WTC11 (cell line): ENCODE measurements around the gene EIF4E3. TPM values are rescaled to one million over a fixed set of nuclear protein-coding genes. Genes with fewer than 3 reads are reported as not detected.

Experiments
- ATAC-seq: fragments of 200-7000 bp; cut with Tn5 transposase; 2 replicates; pipeline ENCODE4 v1.10.0; 2021; ENCODE audit warnings: mild to moderate bottlenecking, moderate library complexity
- CTCF ChIA-PET: fragments of 300-600 bp; sonication (Branson Sonifier 250); formaldehyde crosslinking; loops from one replicate; lab custom pipeline; 2021; ENCODE audit warnings: antibody characterized with exemption; lab: Charles Lee
- POLR2A ChIA-PET: fragments of 350-600 bp; sonication (Branson Sonifier 250); formaldehyde crosslinking; loops from one replicate; lab custom pipeline; 2021; ENCODE audit warnings: antibody characterized with exemption; lab: Charles Lee
- DNase-seq: peaks from one replicate; pipeline ENCODE4 v3.0.0; 2021; ENCODE audit warnings: low spot score
- H3K27ac Mint-ChIP-seq: 2 replicates; pipeline ENCODE4 v1.8.0; 2021; ENCODE audit warnings: mixed read lengths
- H3K27me3 Mint-ChIP-seq: 2 replicates; pipeline ENCODE4 v1.8.0; 2021; ENCODE audit warnings: low read depth, mild to moderate bottlenecking, moderate library complexity, mixed read lengths
- H3K36me3 Mint-ChIP-seq: 2 replicates; pipeline ENCODE4 v1.8.0; 2021; ENCODE audit warnings: mixed read lengths
- H3K4me1 Mint-ChIP-seq: 2 replicates; pipeline ENCODE4 v1.8.0; 2022; ENCODE audit warnings: mixed read lengths
- H3K4me3 Mint-ChIP-seq: 2 replicates; pipeline ENCODE4 v1.8.0; 2021; ENCODE audit warnings: mild to moderate bottlenecking, moderate library complexity, mixed read lengths
- H3K9me3 Mint-ChIP-seq: 2 replicates; pipeline ENCODE4 v1.8.0; 2021; ENCODE audit warnings: mixed read lengths
- ARID4B ChIP-seq: sonication (generic); formaldehyde crosslinking; IDR thresholded peaks from 2 replicates; pipeline ENCODE4 v1.8.0; 2023; ENCODE audit warnings: missing genetic modification reagents, mild to moderate bottlenecking, borderline replicate concordance
- FOXP4 ChIP-seq: sonication (generic); formaldehyde crosslinking; IDR thresholded peaks from 2 replicates; pipeline ENCODE4 v1.8.0; 2022; ENCODE audit warnings: mild to moderate bottlenecking, missing genetic modification reagents
- GABPB1 ChIP-seq: sonication (generic); formaldehyde crosslinking; IDR thresholded peaks from 2 replicates; pipeline ENCODE4 v1.8.1; 2023; ENCODE audit warnings: mild to moderate bottlenecking, missing genetic modification reagents
- GRHL2 ChIP-seq: fragments of 250-450 bp; sonication (Bioruptor Pico); IDR thresholded peaks from 2 replicates; pipeline ENCODE4 v1.8.0; 2022; ENCODE audit warnings: mild to moderate bottlenecking, moderate library complexity; ENCODE audit not compliant: insufficient replicate concordance, severe bottlenecking
- HMGA2 ChIP-seq: fragments of 250-450 bp; sonication (Bioruptor Pico); IDR thresholded peaks from 2 replicates; pipeline ENCODE4 v1.4.0; 2021; ENCODE audit warnings: mild to moderate bottlenecking, moderate library complexity
- IRF1 ChIP-seq: sonication (generic); formaldehyde crosslinking; IDR thresholded peaks from 2 replicates; pipeline ENCODE4 v1.8.0; 2023; ENCODE audit warnings: missing genetic modification reagents
- MAX ChIP-seq: sonication (generic); formaldehyde crosslinking; IDR thresholded peaks from 2 replicates; pipeline ENCODE4 v1.8.0; 2022; ENCODE audit warnings: mild to moderate bottlenecking, missing genetic modification reagents
- MLX ChIP-seq: sonication (generic); formaldehyde crosslinking; IDR thresholded peaks from 2 replicates; pipeline ENCODE4 v1.8.1; 2023; ENCODE audit warnings: mild to moderate bottlenecking, missing genetic modification reagents, moderate library complexity
- MXD4 ChIP-seq: fragments of 250-450 bp; sonication (Bioruptor Pico); IDR thresholded peaks from 2 replicates; pipeline ENCODE4 v1.8.0; 2021; ENCODE audit warnings: mild to moderate bottlenecking, moderate library complexity, borderline replicate concordance
- NR2C2 ChIP-seq: sonication (generic); formaldehyde crosslinking; IDR thresholded peaks from 2 replicates; pipeline ENCODE4 v1.8.0; 2022; ENCODE audit warnings: mild to moderate bottlenecking, missing genetic modification reagents
- OVOL2 ChIP-seq: fragments of 250-450 bp; sonication (Bioruptor Pico); IDR thresholded peaks from 2 replicates; pipeline ENCODE4 v1.9.0; 2021; ENCODE audit warnings: mild to moderate bottlenecking, borderline replicate concordance
- RORB ChIP-seq: fragments of 250-450 bp; sonication (Bioruptor Pico); IDR thresholded peaks from 2 replicates; pipeline ENCODE4 v1.9.0; 2021; ENCODE audit warnings: mild to moderate bottlenecking
- SP1 ChIP-seq: sonication (generic); formaldehyde crosslinking; conservative IDR thresholded peaks from 2 replicates; pipeline ENCODE4 v1.8.1; 2022; ENCODE audit warnings: missing genetic modification reagents
- TCF7 ChIP-seq: sonication (generic); formaldehyde crosslinking; IDR thresholded peaks from 2 replicates; pipeline ENCODE4 v1.8.0; 2022; ENCODE audit warnings: mild to moderate bottlenecking, low read depth, missing genetic modification reagents, moderate library complexity
- TP53 ChIP-seq: sonication (generic); formaldehyde crosslinking; IDR thresholded peaks from 2 replicates; pipeline ENCODE4 v1.8.1; 2023; ENCODE audit warnings: mild to moderate bottlenecking, missing genetic modification reagents
- ZBTB43 ChIP-seq: sonication (generic); formaldehyde crosslinking; IDR thresholded peaks from 2 replicates; pipeline ENCODE4 v1.8.1; 2023; ENCODE audit warnings: mild to moderate bottlenecking, missing genetic modification reagents
- ZNF219 ChIP-seq: sonication (generic); formaldehyde crosslinking; IDR thresholded peaks from 2 replicates; pipeline ENCODE4 v1.8.0; 2023; ENCODE audit warnings: missing genetic modification reagents, mild to moderate bottlenecking, borderline replicate concordance
- ZNF317 ChIP-seq: sonication (generic); formaldehyde crosslinking; IDR thresholded peaks from 2 replicates; pipeline ENCODE4 v1.8.1; 2023; ENCODE audit warnings: low read depth, mild to moderate bottlenecking, moderate library complexity, missing genetic modification reagents, borderline replicate concordance
- ZNF512 ChIP-seq: sonication (generic); formaldehyde crosslinking; IDR thresholded peaks from 2 replicates; pipeline ENCODE4 v1.8.1; 2022; ENCODE audit warnings: missing genetic modification reagents, borderline replicate concordance
- ZNF671 ChIP-seq: fragments of 250-450 bp; sonication (Bioruptor Pico); IDR thresholded peaks from 2 replicates; pipeline ENCODE4 v1.8.0; 2021; ENCODE audit warnings: mild to moderate bottlenecking
- total RNA-seq: library from RNA; stranded (reverse); gene quantifications from 3 replicates; pipeline ENCODE4 v1.2.3, GENCODE V29; 2021

The EIF4E3 gene
- total RNA-seq, 1 experiment from 2014 or later: 16.5 TPM

- TF ChIP-seq ZBTB43 (CRISPR knock-in tag) (no peak), HMGA2 (CRISPR knock-in tag) (no peak), ZNF671 (CRISPR knock-in tag) (no peak), NR2C2 (CRISPR knock-in tag) (no peak), GABPB1 (CRISPR knock-in tag) (no peak)
Observed at GRCh38 chr3:71659864-71660591, 65.2 kb downstream of the EIF4E3 start (continued).

- TF ChIP-seq MXD4 (CRISPR knock-in tag): no peak
- TF ChIP-seq MLX (CRISPR knock-in tag): no peak
- TF ChIP-seq ZNF512 (CRISPR knock-in tag): no peak
- no peak for TF ChIP-seq ZNF317 (CRISPR knock-in tag)
- TF ChIP-seq TCF7: no peak
- TF ChIP-seq OVOL2: no peak
- TF ChIP-seq ZNF219: no peak
- TF ChIP-seq GABPB1 (CRISPR knock-in tag): no peak
- no peak for TF ChIP-seq MAX (CRISPR knock-in tag)
- no peak for TF ChIP-seq TP53 (CRISPR knock-in tag)
- no peak for TF ChIP-seq ZNF671 (CRISPR knock-in tag)
- TF ChIP-seq GRHL2 (CRISPR knock-in tag): no peak
- TF ChIP-seq FOXP4 (CRISPR knock-in tag): no peak
- TF ChIP-seq SP1 (CRISPR knock-in tag): no peak
- no peak for TF ChIP-seq RORB (CRISPR knock-in tag)
- no peak for TF ChIP-seq IRF1 (CRISPR knock-in tag)
- TF ChIP-seq ZBTB43 (CRISPR knock-in tag): no peak
- TF ChIP-seq ARID4B (CRISPR knock-in tag): no peak
- Mint-ChIP-seq H3K4me3 (no peak overlapping the region), H3K4me1 (peaks cover 26% of the 10 kb centered on the region), H3K27ac (no peak overlapping the region), H3K9me3 (no peaks in the 10 kb centered on the region), H3K27me3 (no peaks in the 10 kb centered on the region), H3K36me3 (no peaks in the 10 kb centered on the region)
- POLR2A ChIA-PET: no interaction called here
- no peak for ATAC-seq
- DNase-seq: no peak
- CTCF ChIA-PET: interaction anchor here (1.4 kb wide), 1 partner anchor 635 kb away, joined by 3 read pairs; no protein-coding TSS in a partner anchor
Observed at GRCh38 chr3:71657831-71658530, 67.2 kb downstream of the EIF4E3 start.
